ENCODE results near the gene VWF.

GRCh38 chr12:6058481-6059161 is 65.8 kb downstream of the VWF start:
- no peak for TF ChIP-seq POLR2A (IDR thresholded peaks at IDR 0.05)
- no peak for TF ChIP-seq POLR2AphosphoS5 (IDR thresholded peaks at IDR 0.05)
- TF ChIP-seq, protein P1, sequence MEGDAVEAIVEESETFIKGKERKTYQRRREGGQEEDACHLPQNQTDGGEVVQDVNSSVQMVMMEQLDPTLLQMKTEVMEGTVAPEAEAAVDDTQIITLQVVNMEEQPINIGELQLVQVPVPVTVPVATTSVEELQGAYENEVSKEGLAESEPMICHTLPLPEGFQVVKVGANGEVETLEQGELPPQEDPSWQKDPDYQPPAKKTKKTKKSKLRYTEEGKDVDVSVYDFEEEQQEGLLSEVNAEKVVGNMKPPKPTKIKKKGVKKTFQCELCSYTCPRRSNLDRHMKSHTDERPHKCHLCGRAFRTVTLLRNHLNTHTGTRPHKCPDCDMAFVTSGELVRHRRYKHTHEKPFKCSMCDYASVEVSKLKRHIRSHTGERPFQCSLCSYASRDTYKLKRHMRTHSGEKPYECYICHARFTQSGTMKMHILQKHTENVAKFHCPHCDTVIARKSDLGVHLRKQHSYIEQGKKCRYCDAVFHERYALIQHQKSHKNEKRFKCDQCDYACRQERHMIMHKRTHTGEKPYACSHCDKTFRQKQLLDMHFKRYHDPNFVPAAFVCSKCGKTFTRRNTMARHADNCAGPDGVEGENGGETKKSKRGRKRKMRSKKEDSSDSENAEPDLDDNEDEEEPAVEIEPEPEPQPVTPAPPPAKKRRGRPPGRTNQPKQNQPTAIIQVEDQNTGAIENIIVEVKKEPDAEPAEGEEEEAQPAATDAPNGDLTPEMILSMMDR (IDR thresholded peaks at IDR 0.05) = no peak
- no peak for TF ChIP-seq EP300 (IDR thresholded peaks at IDR 0.05)

All from sigmoid colon (tissue), 4 donors.